DND-41 (cell line): ENCODE results near the gene ADH5.

Source experiments
- CTCF ChIP-seq: IDR thresholded peaks from 2 replicates; pipeline ENCODE4 v1.5.1; 2012; ENCODE audit warnings: borderline replicate concordance, low read length, moderate library complexity, mild to moderate bottlenecking; ENCODE audit not compliant: poor library complexity, severe bottlenecking; ENCODE audit errors: extremely low read depth
- EZH2 ChIP-seq: IDR thresholded peaks from 3 replicates; pipeline ENCODE4 v1.6.1; 2012; ENCODE audit warnings: borderline replicate concordance, low read depth, mild to moderate bottlenecking, moderate library complexity, low read length, inconsistent platforms; ENCODE audit not compliant: severe bottlenecking

- no peak for TF ChIP-seq CTCF
- no peak for TF ChIP-seq EZH2
These were observed 14.0 kb upstream of the ADH5 start for GRCh38 chr4:99102634-99103033.
